ENCODE data around the gene MCC. TPM values are rescaled to one million over a fixed set of nuclear protein-coding genes. Genes with fewer than 3 reads are reported as not detected.

MCC gene
- total RNA-seq, 1 experiment from 2014 or later = 0.60 TPM

- H3K4me3 ChIP-seq (ENCODE audit: low read depth, low read length, poor library complexity, severe bottlenecking) = no peak overlapping the region
- no peak for DNase-seq (ENCODE audit: low spot score)
- H3K9me3 ChIP-seq (ENCODE audit: low read depth, low read length, poor library complexity, severe bottlenecking) = no peaks in the 10 kb centered on the region
- intact Hi-C loops (cut with micrococcal nuclease; ENCODE audit: unreplicated experiment) = no loop called here
- peaks cover 8% of the 10 kb centered on the region for H3K27me3 ChIP-seq (replicated peaks; ENCODE audit: insufficient read depth, low read depth, low read length, poor library complexity)
- peaks cover under 1% of the 10 kb centered on the region for H3K4me1 ChIP-seq (ENCODE audit: insufficient read depth, low read length, poor library complexity, severe bottlenecking)
- ChIA-PET POLR2A (ENCODE audit: low non-redundant PET) (no interaction called here), CTCF (no interaction called here)
- TF ChIP-seq EZH2 (IDR thresholded peaks at IDR 0.05; ENCODE audit: borderline replicate concordance, low read depth, low read length, poor library complexity, severe bottlenecking) = no peak
- no TSS peak for BruUV-seq (replicated peaks)
- no peak overlapping the region for H3K27ac ChIP-seq (ENCODE audit: low read depth, low read length, poor library complexity, severe bottlenecking)
- no peaks in the 10 kb centered on the region for H3K36me3 ChIP-seq (ENCODE audit: insufficient read depth, low read length, poor library complexity, severe bottlenecking)
Measured at GRCh38 chr5:113382731-113383130, 105.5 kb downstream of the MCC start.

GRCh38 chr5:113381791-113382190, 106.5 kb downstream of the MCC start:
- POLR2A ChIA-PET (ENCODE audit: low non-redundant PET) = interaction anchor here (0.6 kb wide), 1 partner anchor 1767 kb away, joined by 3 read pairs; no protein-coding TSS in a partner anchor
- intact Hi-C loops (cut with micrococcal nuclease; ENCODE audit: unreplicated experiment) = no loop called here
- no peak for TF ChIP-seq CTCF (conservative IDR thresholded peaks at IDR 0.05; ENCODE audit: low read depth, low read length)
- TF ChIP-seq EZH2 (IDR thresholded peaks at IDR 0.05; ENCODE audit: borderline replicate concordance, low read depth, low read length, poor library complexity, severe bottlenecking) = no peak
- CTCF ChIA-PET = no interaction called here
- no TSS peak for BruUV-seq (replicated peaks)
- Histone ChIP-seq H3K27ac (ENCODE audit: low read depth, low read length, poor library complexity, severe bottlenecking) (no peak overlapping the region), H3K4me3 (ENCODE audit: low read depth, low read length, poor library complexity, severe bottlenecking) (no peak overlapping the region), H3K9me3 (ENCODE audit: low read depth, low read length, poor library complexity, severe bottlenecking) (no peaks in the 10 kb centered on the region), H3K27me3 (replicated peaks; ENCODE audit: insufficient read depth, low read depth, low read length, poor library complexity) (peaks cover 8% of the 10 kb centered on the region), H3K36me3 (ENCODE audit: insufficient read depth, low read length, poor library complexity, severe bottlenecking) (no peaks in the 10 kb centered on the region), H3K4me1 (ENCODE audit: insufficient read depth, low read length, poor library complexity, severe bottlenecking) (no peaks in the 10 kb centered on the region)
- DNase-seq (ENCODE audit: low spot score) = no peak

- POLR2A ChIA-PET (ENCODE audit: low non-redundant PET) = no interaction called here
- DNase-seq (ENCODE audit: low spot score) = no peak
- intact Hi-C loops (cut with micrococcal nuclease; ENCODE audit: unreplicated experiment) = no loop called here
- Histone ChIP-seq H3K9me3 (ENCODE audit: low read depth, low read length, poor library complexity, severe bottlenecking) (no peaks in the 10 kb centered on the region), H3K27ac (ENCODE audit: low read depth, low read length, poor library complexity, severe bottlenecking) (no peak overlapping the region), H3K4me1 (ENCODE audit: insufficient read depth, low read length, poor library complexity, severe bottlenecking) (no peaks in the 10 kb centered on the region), H3K36me3 (ENCODE audit: insufficient read depth, low read length, poor library complexity, severe bottlenecking) (no peaks in the 10 kb centered on the region), H3K4me3 (ENCODE audit: low read depth, low read length, poor library complexity, severe bottlenecking) (no peak overlapping the region), H3K27me3 (replicated peaks; ENCODE audit: insufficient read depth, low read depth, low read length, poor library complexity) (peaks cover 8% of the 10 kb centered on the region)
- CTCF ChIA-PET = no interaction called here
- BruUV-seq (replicated peaks) = no TSS peak
- TF ChIP-seq CTCF (conservative IDR thresholded peaks at IDR 0.05; ENCODE audit: low read depth, low read length) (no peak), EZH2 (IDR thresholded peaks at IDR 0.05; ENCODE audit: borderline replicate concordance, low read depth, low read length, poor library complexity, severe bottlenecking) (no peak)
Measured at GRCh38 chr5:113380807-113381326, 107.4 kb downstream of the MCC start.

Data from A673 (cell line).